ENCODE measurements around the gene BTRC. TPM values are rescaled to one million over a fixed set of nuclear protein-coding genes. Genes with fewer than 3 reads are reported as not detected.
A peak's percentile ranks its signal among the peaks of the same experiment; 100 is the strongest.

The BTRC gene
- total RNA-seq, 1 experiment from 2014 or later: 1.8 TPM

GRCh38 chr10:101428036-101428435 is 74.1 kb downstream of the BTRC start:
- Histone ChIP-seq H4K20me1 (ENCODE audit: insufficient read depth, low read depth, low read length) (peaks cover 4% of the 10 kb centered on the region; the same call in 1 of the 2 replicates), H3K9me2 (replicated peaks; ENCODE audit: insufficient read depth, low read length) (no peaks in the 10 kb centered on the region), H3K4me1 (ENCODE audit: low read length) (no peaks in the 10 kb centered on the region), H3K79me2 (ENCODE audit: low read length) (no peaks in the 10 kb centered on the region), H3K4me2 (ENCODE audit: low read depth, low read length, poor library complexity, severe bottlenecking) (no peak overlapping the region), H3K9me3 (ENCODE audit: low read length) (no peaks in the 10 kb centered on the region), H2AFZ (ENCODE audit: low read length) (no peak overlapping the region), H3K27ac (ENCODE audit: low read length) (no peak overlapping the region), H3K27me3 (ENCODE audit: low read length) (no peaks in the 10 kb centered on the region), H3K36me3 (ENCODE audit: insufficient read depth, low read length) (no peaks in the 10 kb centered on the region), H3K4me3 (ENCODE audit: low read length) (no peak overlapping the region), H3K9ac (ENCODE audit: low read length) (no peak overlapping the region)
- DNase-seq: no peak

GRCh38 chr10:101429423-101429822 is 75.5 kb downstream of the BTRC start:
- Histone ChIP-seq H3K4me1 (ENCODE audit: low read length) (peaks cover 5% of the 10 kb centered on the region), H3K4me3 (ENCODE audit: low read length) (no peak overlapping the region), H3K36me3 (ENCODE audit: insufficient read depth, low read length) (no peaks in the 10 kb centered on the region)

GRCh38 chr10:101436302-101436701 is 82.3 kb downstream of the BTRC start:
- Histone ChIP-seq H3K9ac (ENCODE audit: low read length) (no peak overlapping the region), H3K4me1 (ENCODE audit: low read length) (peaks cover 5% of the 10 kb centered on the region), H3K9me2 (replicated peaks; ENCODE audit: insufficient read depth, low read length) (no peaks in the 10 kb centered on the region), H3K27me3 (ENCODE audit: low read length) (no peaks in the 10 kb centered on the region), H2AFZ (ENCODE audit: low read length) (no peak overlapping the region), H3K27ac (ENCODE audit: low read length) (no peak overlapping the region), H4K20me1 (ENCODE audit: insufficient read depth, low read depth, low read length) (no peaks in the 10 kb centered on the region), H3K9me3 (ENCODE audit: low read length) (no peaks in the 10 kb centered on the region), H3K4me3 (ENCODE audit: low read length) (no peak overlapping the region), H3K79me2 (ENCODE audit: low read length) (no peaks in the 10 kb centered on the region), H3K36me3 (ENCODE audit: insufficient read depth, low read length) (no peaks in the 10 kb centered on the region), H3K4me2 (ENCODE audit: low read depth, low read length, poor library complexity, severe bottlenecking) (no peak overlapping the region)
- no peak for DNase-seq

More at GRCh38 chr10:101429423-101429822, 75.5 kb downstream of the BTRC start:
- peaks cover 4% of the 10 kb centered on the region; the same call in 1 of the 2 replicates for H4K20me1 ChIP-seq (ENCODE audit: insufficient read depth, low read depth, low read length)
- H3K27ac ChIP-seq (ENCODE audit: low read length): no peak overlapping the region
- no peaks in the 10 kb centered on the region for H3K27me3 ChIP-seq (ENCODE audit: low read length)
- no peaks in the 10 kb centered on the region for H3K79me2 ChIP-seq (ENCODE audit: low read length)
- H2AFZ ChIP-seq (ENCODE audit: low read length): no peak overlapping the region
- H3K9me2 ChIP-seq (replicated peaks; ENCODE audit: insufficient read depth, low read length): no peaks in the 10 kb centered on the region
- no peak overlapping the region for H3K4me2 ChIP-seq (ENCODE audit: low read depth, low read length, poor library complexity, severe bottlenecking)
- H3K9me3 ChIP-seq (ENCODE audit: low read length): no peaks in the 10 kb centered on the region
- DNase-seq: no peak
- no peak overlapping the region for H3K9ac ChIP-seq (ENCODE audit: low read length)

GRCh38 chr10:101438881-101439391 is 85.0 kb downstream of the BTRC start:
- no peak for DNase-seq
- Histone ChIP-seq H3K9ac (ENCODE audit: low read length) (no peak overlapping the region), H3K4me2 (ENCODE audit: low read depth, low read length, poor library complexity, severe bottlenecking) (no peak overlapping the region), H3K27me3 (ENCODE audit: low read length) (no peaks in the 10 kb centered on the region), H3K36me3 (ENCODE audit: insufficient read depth, low read length) (no peaks in the 10 kb centered on the region), H3K9me2 (replicated peaks; ENCODE audit: insufficient read depth, low read length) (no peaks in the 10 kb centered on the region), H3K4me3 (ENCODE audit: low read length) (no peak overlapping the region), H3K4me1 (ENCODE audit: low read length) (no peaks in the 10 kb centered on the region), H2AFZ (ENCODE audit: low read length) (no peak overlapping the region), H3K27ac (ENCODE audit: low read length) (no peak overlapping the region), H3K79me2 (ENCODE audit: low read length) (no peaks in the 10 kb centered on the region), H4K20me1 (ENCODE audit: insufficient read depth, low read depth, low read length) (no peaks in the 10 kb centered on the region), H3K9me3 (ENCODE audit: low read length) (no peaks in the 10 kb centered on the region)

DNA sequence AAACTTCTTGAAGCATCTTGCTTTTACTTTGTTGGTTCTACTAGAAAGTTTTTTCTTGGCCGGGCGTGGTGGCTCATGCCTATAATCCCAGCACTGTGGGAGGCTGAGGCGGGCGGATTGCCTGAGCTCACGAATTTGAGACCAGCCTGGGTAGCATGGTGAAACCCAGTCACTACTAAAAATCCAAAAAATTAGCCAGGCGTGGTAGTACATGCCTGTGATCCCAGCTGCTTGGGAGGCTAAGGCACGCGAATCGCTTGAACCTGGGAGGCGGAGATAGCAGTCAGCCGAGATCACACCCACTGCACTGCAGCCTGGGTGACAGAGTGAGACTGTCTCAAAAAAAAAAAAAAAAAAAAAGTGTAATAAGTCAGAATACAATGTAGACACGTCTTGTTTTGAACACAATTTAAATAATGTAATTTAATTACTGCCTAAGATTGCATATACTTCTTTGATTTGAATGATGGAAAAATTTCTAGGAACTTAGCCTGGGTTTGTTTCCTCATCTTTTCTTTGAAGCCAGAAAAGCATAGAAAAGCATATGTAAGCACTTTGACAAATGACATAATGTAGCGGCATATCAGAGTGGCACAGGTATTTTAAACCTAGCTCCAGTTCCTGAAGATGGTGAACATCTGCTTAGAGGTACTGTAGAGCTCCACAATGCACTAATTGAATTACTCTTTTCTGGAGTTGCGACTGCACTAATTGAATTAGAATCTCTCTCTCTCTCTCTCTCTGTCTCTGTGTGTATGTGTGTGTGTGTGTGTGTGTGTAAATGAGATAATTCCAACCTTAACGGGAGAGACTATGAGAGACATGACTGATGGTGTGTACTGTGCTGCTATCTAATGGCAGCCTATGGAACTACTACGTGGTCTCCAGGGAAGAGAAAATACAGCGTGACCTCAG is 87.8 kb downstream of the BTRC start:
- no peak overlapping the region for H3K9ac ChIP-seq (ENCODE audit: low read length)
- H3K4me3 ChIP-seq (ENCODE audit: low read length): no peak overlapping the region
- no peak overlapping the region for H3K27ac ChIP-seq (ENCODE audit: low read length)
- H3K79me2 ChIP-seq (ENCODE audit: low read length): no peaks in the 10 kb centered on the region
- H3K9me3 ChIP-seq (ENCODE audit: low read length): no peaks in the 10 kb centered on the region
- DNase-seq: peak; percentile 63
- no peak overlapping the region for H2AFZ ChIP-seq (ENCODE audit: low read length)
- no peaks in the 10 kb centered on the region for H3K9me2 ChIP-seq (replicated peaks; ENCODE audit: insufficient read depth, low read length)
- 0 out of 2 replicates have a peak, but pooled peaks cover 2% of the 10 kb centered on the region for H4K20me1 ChIP-seq (ENCODE audit: insufficient read depth, low read depth, low read length)
- H3K4me1 ChIP-seq (ENCODE audit: low read length): no peaks in the 10 kb centered on the region
- no peaks in the 10 kb centered on the region for H3K36me3 ChIP-seq (ENCODE audit: insufficient read depth, low read length)
- no peak overlapping the region for H3K4me2 ChIP-seq (ENCODE audit: low read depth, low read length, poor library complexity, severe bottlenecking)
- no peaks in the 10 kb centered on the region for H3K27me3 ChIP-seq (ENCODE audit: low read length)

- no peak overlapping the region for H3K27ac ChIP-seq (ENCODE audit: low read length)
- H3K4me3 ChIP-seq (ENCODE audit: low read length): no peak overlapping the region
- no peaks in the 10 kb centered on the region for H3K9me3 ChIP-seq (ENCODE audit: low read length)
- no peaks in the 10 kb centered on the region for H3K4me1 ChIP-seq (ENCODE audit: low read length)
- no peaks in the 10 kb centered on the region for H3K79me2 ChIP-seq (ENCODE audit: low read length)
- H3K9me2 ChIP-seq (replicated peaks; ENCODE audit: insufficient read depth, low read length): no peaks in the 10 kb centered on the region
- H3K9ac ChIP-seq (ENCODE audit: low read length): no peak overlapping the region
- 0 out of 2 replicates have a peak, but pooled peaks cover 2% of the 10 kb centered on the region for H4K20me1 ChIP-seq (ENCODE audit: insufficient read depth, low read depth, low read length)
- no peak overlapping the region for H2AFZ ChIP-seq (ENCODE audit: low read length)
- H3K4me2 ChIP-seq (ENCODE audit: low read depth, low read length, poor library complexity, severe bottlenecking): no peak overlapping the region
- DNase-seq: no peak
- H3K27me3 ChIP-seq (ENCODE audit: low read length): no peaks in the 10 kb centered on the region
- H3K36me3 ChIP-seq (ENCODE audit: insufficient read depth, low read length): no peaks in the 10 kb centered on the region
These were observed 88.5 kb downstream of the BTRC start for GRCh38 chr10:101442456-101442800.

GRCh38 chr10:101444058-101444898 is 90.3 kb downstream of the BTRC start:
- Histone ChIP-seq H3K4me1 (ENCODE audit: low read length) (no peaks in the 10 kb centered on the region), H3K9ac (ENCODE audit: low read length) (no peak overlapping the region), H3K9me2 (replicated peaks; ENCODE audit: insufficient read depth, low read length) (no peaks in the 10 kb centered on the region), H3K27ac (ENCODE audit: low read length) (no peak overlapping the region), H2AFZ (ENCODE audit: low read length) (no peak overlapping the region), H3K79me2 (ENCODE audit: low read length) (no peaks in the 10 kb centered on the region), H3K4me2 (ENCODE audit: low read depth, low read length, poor library complexity, severe bottlenecking) (no peak overlapping the region), H3K9me3 (ENCODE audit: low read length) (no peaks in the 10 kb centered on the region), H3K36me3 (ENCODE audit: insufficient read depth, low read length) (no peaks in the 10 kb centered on the region), H4K20me1 (ENCODE audit: insufficient read depth, low read depth, low read length) (0 out of 2 replicates have a peak, but pooled peaks cover 2% of the 10 kb centered on the region), H3K4me3 (ENCODE audit: low read length) (no peak overlapping the region), H3K27me3 (ENCODE audit: low read length) (no peaks in the 10 kb centered on the region)
- peak; percentile 47 for DNase-seq

DNA sequence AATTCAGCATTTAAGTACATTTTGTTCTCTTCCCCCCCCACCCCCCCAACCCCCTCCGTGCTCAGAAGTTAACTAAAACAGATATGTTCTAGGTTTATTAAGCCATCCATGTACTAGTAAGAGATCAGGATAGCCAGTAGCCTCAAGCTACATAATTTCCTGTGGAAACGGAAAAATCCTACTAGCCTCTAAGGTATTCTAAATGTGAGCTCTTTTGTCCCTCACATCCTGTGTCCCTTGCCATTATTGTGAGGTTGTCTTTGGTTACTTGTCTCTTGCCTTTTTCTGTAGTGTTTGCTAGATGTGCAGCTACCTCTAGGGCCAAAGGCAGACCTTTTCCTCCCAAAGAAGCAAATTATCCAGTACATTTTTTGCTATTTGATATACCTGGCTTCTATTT is 92.1 kb downstream of the BTRC start:
- no peak overlapping the region for H2AFZ ChIP-seq (ENCODE audit: low read length)

More for the DNA sequence above, 92.1 kb downstream of the BTRC start:
- no peaks in the 10 kb centered on the region for H3K79me2 ChIP-seq (ENCODE audit: low read length)
- no peak for DNase-seq
- no peak overlapping the region for H3K4me2 ChIP-seq (ENCODE audit: low read depth, low read length, poor library complexity, severe bottlenecking)
- no peak overlapping the region for H3K27ac ChIP-seq (ENCODE audit: low read length)
- no peaks in the 10 kb centered on the region for H3K9me3 ChIP-seq (ENCODE audit: low read length)
- H3K9ac ChIP-seq (ENCODE audit: low read length): no peak overlapping the region
- no peaks in the 10 kb centered on the region for H3K27me3 ChIP-seq (ENCODE audit: low read length)
- 0 out of 2 replicates have a peak, but pooled peaks cover 2% of the 10 kb centered on the region for H4K20me1 ChIP-seq (ENCODE audit: insufficient read depth, low read depth, low read length)
- no peak overlapping the region for H3K4me3 ChIP-seq (ENCODE audit: low read length)
- H3K4me1 ChIP-seq (ENCODE audit: low read length): no peaks in the 10 kb centered on the region
- H3K36me3 ChIP-seq (ENCODE audit: insufficient read depth, low read length): no peaks in the 10 kb centered on the region
- no peaks in the 10 kb centered on the region for H3K9me2 ChIP-seq (replicated peaks; ENCODE audit: insufficient read depth, low read length)

Data from Karpas-422 (cell line).